H1 (cell line): ENCODE results near the gene SERPINB1. TPM values are rescaled to one million over a fixed set of nuclear protein-coding genes. Genes with fewer than 3 reads are reported as not detected.

Experiments
- CBX5 ChIP-seq: fragments of 300-800, 300-1000 bp; sonication (generic); IDR thresholded peaks from 2 replicates; pipeline ENCODE4 v1.7.1; 2016; ENCODE audit warnings: antibody characterized with exemption, low read length, low read depth
- CHD1 ChIP-seq: IDR thresholded peaks from 2 replicates; pipeline ENCODE4 v1.6.1; 2012; ENCODE audit warnings: low read depth, low read length, improper control_type of control experiment
- CHD2 ChIP-seq: IDR thresholded peaks from 2 replicates; pipeline ENCODE4 v1.6.1; 2012; ENCODE audit warnings: low read length, improper control_type of control experiment
- CHD7 ChIP-seq: fragments of 300-600 bp; sonication (generic); IDR thresholded peaks from 2 replicates; pipeline ENCODE4 v1.7.1; 2012; ENCODE audit warnings: low read length, moderate library complexity, mild to moderate bottlenecking, inconsistent platforms; ENCODE audit not compliant: insufficient replicate concordance
- FOSL1 ChIP-seq: IDR thresholded peaks from 2 replicates; pipeline ENCODE4 v1.6.1; 2011; ENCODE audit warnings: mild to moderate bottlenecking, low read depth, low read length, moderate library complexity; ENCODE audit not compliant: insufficient read depth
- HDAC2 ChIP-seq, 2 experiments: fragments of 300-600 bp in 1 of 2; sonication (generic) in 1 of 2; IDR thresholded peaks; 2 replicates each; pipeline ENCODE4 v1.6.1; 2011 to 2012; ENCODE audit warnings: low read depth in 2 of 2, low read length in 2 of 2, mild to moderate bottlenecking in 2 of 2, moderate library complexity in 2 of 2, borderline replicate concordance in 1 of 2, inconsistent platforms in 1 of 2
- KDM5A ChIP-seq: fragments of 200-600 bp; IDR thresholded peaks from 2 replicates; pipeline ENCODE4 v1.7.1; 2012; ENCODE audit warnings: mild to moderate bottlenecking, low read length, inconsistent platforms, mixed read lengths
- POLR2AphosphoS5 ChIP-seq: IDR thresholded peaks from 2 replicates; pipeline ENCODE4 v1.6.1; 2011; ENCODE audit warnings: low read depth, low read length
- RXRA ChIP-seq: IDR thresholded peaks from 2 replicates; pipeline ENCODE4 v1.6.1; 2011; ENCODE audit warnings: low read depth, mild to moderate bottlenecking, low read length, moderate library complexity; ENCODE audit not compliant: insufficient read depth
- SIN3A ChIP-seq, 2 experiments: IDR thresholded peaks in 1 of 2; conservative IDR thresholded peaks in 1 of 2; 2 replicates each; pipeline ENCODE4 v1.6.1; 2011 to 2012; ENCODE audit warnings: low read length in 2 of 2, improper control_type of control experiment in 1 of 2, low read depth in 1 of 2, mild to moderate bottlenecking in 1 of 2
- SUZ12 ChIP-seq: fragments of 200-600 bp; sonication (generic); IDR thresholded peaks from 2 replicates; pipeline ENCODE4 v1.6.1; 2012; ENCODE audit warnings: mild to moderate bottlenecking, inconsistent platforms, low read length, moderate library complexity, mixed read lengths
- TBP ChIP-seq: IDR thresholded peaks from 2 replicates; pipeline ENCODE4 v1.6.1; 2011; ENCODE audit warnings: low read depth, low read length, improper control_type of control experiment
- polyA plus RNA-seq, 7 experiments: library from polyadenylated mRNA; depleted of rRNA in 3 of 7; stranded (reverse) in 5 of 7; unstranded in 2 of 7; fragments of >200 nt in 5 of 7; fragments of 200-250 nt in 2 of 7; gene quantifications; 1 replicate in 5 of 7; 2 replicates in 1 of 7; 4 replicates in 1 of 7; pipeline versions ENCODE4 v1.2.1 to v1.2.3, GENCODE V29; 2011 to 2013; ENCODE audit warnings: missing spikeins in 2 of 7, mixed read lengths in 2 of 7
- total RNA-seq: library from RNA; stranded (reverse); fragmentation: NEBNext Ultra II Directional; extraction: Animal tissue kit (Norgen Biotek cat#: 25700); gene quantifications from 2 replicates; pipeline ENCODE4 v1.2.1, GENCODE V29; 2021

The SERPINB1 gene
- total and polyA plus RNA-seq, 2 of the 8 experiments (the other 6 are each of a cell fraction or from before 2014, with no cell fraction given) = 8.1 to 17.3 TPM

DNA sequence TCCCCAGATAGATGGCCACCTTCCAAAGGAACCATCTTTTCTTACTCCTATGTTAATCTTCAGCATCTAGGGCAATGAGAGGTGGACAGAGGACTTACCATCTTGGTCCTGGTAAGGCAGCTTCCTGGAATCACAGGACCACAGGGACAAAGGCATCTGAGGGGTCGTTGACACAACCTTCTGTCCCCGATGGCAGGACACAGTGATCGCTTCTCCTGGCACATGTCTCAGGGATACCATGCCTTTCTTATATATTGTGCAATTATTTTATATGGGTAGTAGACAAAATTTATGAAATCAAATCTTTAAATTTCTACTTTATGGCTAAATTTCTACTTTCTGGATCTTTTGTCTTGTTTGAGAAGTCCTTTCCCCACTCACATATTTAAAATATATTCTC lies 20.1 kb downstream of the SERPINB1 start (continued):
- TF ChIP-seq CHD7 (no peak), POLR2AphosphoS5 (no peak), FOSL1 (no peak), HDAC2 (IDR thresholded peaks at IDR 0.05; ENCODE audit: borderline replicate concordance in 1 of 2, low read depth in 2 of 2, low read length in 2 of 2) (no peak), RXRA (no peak), KDM5A (no peak), SIN3A (conservative IDR thresholded peaks at IDR 0.05 in 1 of 2, IDR thresholded peaks at IDR 0.05 in 1 of 2; ENCODE audit: low read depth in 1 of 2, low read length in 2 of 2) (no peak), TBP (no peak), CHD2 (no peak), CHD1 (no peak), CBX5 (no peak), SUZ12 (no peak)
